ENCODE results near the gene PHF1.
"Not testable (repeated sequence)": the region's sequence is repeated elsewhere in the genome, so short reads cannot be mapped to it uniquely, and the experiment has no call there.

The PHF1 gene

DNA sequence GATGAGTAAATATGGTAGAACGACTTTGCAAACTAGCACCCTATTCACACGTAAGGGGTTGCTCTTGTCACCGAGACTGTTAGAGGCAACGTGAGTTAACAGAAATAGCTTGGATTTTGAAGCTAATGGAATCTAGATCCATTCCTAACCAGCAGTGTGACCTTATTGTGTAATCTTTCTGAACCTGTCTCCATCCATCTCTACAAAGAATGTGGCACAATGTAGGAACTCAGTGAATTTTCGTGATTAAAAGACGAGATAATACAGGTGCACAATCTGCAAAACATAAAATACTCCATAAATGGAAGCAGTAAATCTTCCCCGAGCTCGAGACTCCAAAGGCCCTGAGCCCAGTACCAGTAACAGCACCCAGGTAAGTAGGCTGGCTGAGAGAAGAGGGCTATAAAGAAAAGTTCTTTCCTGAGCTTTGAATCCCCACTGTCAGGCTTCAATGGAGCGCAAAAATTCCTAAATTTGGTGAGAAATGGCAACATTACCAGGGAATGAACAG is 20.0 kb upstream of the PHF1 start:
- peak overlapping the region in 5 of 7 experiments; percentile 48 to 65 (median 55) for H3K4me3 ChIP-seq

GRCh38 chr6:33391278-33391921 is 19.4 kb upstream of the PHF1 start, which contains the start of gene KIFC1:
Gene KIFC1 (plus strand): TSS chr6:33391823. CDS start chr6:33391986, 163 bp downstream.
- Histone ChIP-seq H3K27ac (peak within 1 kb of the TSS in 20 of 21 experiments; percentile 52 to 92 (median 81)), H3K4me3 (peak within 1 kb of the TSS; percentile 48 to 70 (median 60))

More for the DNA sequence above, 20.0 kb upstream of the PHF1 start:
- peak overlapping the region in 20 of 21 experiments; percentile 52 to 92 (median 81) for H3K27ac ChIP-seq

DNA sequence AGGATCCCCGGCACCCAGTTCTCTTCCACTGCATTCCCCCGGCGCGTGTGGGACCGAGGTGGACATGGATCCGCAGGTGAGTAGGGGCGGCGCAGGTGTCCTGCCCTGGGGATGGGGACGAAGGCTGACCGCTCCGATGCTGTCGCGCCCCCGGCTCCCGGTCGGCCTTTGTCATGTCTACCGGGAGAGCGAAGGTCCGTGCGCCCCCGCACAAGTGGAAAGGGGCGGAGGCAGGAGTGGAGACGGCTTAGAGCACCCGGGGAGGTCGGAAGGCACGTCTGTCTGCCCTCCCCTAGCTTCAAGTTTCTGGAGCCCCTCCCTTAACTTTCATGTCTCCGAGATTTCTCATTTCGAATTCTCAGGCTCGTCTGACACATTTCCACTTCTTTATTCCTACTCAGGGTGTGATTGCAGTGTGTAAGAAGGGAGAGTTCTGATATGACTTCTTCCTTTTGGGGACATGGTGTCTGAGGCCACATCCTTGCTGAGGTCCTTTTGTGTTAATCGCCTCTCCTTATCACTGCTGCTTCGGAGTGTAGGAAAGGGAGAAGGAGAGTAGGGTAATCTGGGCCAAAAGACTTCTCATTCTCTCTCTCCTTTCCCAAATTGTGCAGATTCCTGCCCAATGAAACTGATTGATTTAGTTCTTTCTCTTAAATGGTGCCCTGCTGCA is 18.8 kb upstream of the PHF1 start:
- Histone ChIP-seq H3K27ac (peak overlapping the region in 18 of 21 experiments; percentile 2 to 88 (median 62)), H3K4me3 (peak overlapping the region; percentile 48 to 70 (median 60))

GRCh38 chr6:33392595-33392948 is 18.2 kb upstream of the PHF1 start:
- Histone ChIP-seq H3K27ac (peak overlapping the region in 2 of 21 experiments; percentile 58 to 86), H3K4me3 (peak overlapping the region in 6 of 7 experiments; percentile 48 to 65 (median 58))

DNA sequence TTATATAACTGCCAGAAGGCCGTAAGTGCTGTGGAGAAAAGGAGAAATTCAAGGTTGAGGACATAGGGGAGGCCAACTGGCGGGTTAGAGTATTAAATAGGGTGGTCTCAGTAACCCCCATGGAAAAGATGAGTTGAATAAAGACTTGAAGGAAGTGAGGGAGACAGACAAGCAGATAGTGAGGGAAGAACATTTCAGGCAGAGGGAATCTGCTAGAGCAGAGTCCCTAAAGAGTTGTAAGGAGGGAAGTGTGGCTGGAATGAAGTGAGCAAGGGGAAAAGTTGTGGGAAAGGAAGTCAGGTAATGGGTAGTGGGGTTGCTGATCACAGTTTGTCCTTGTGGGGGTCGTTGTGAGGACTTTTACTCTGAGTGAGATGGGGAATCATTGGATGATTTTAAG is 17.8 kb upstream of the PHF1 start:
- H3K4me3 ChIP-seq = peak overlapping the region in 3 of 7 experiments; percentile 48 to 65 (median 60)

GRCh38 chr6:33397541-33397940 is 13.3 kb upstream of the PHF1 start:
- H3K4me3 ChIP-seq = no peak overlapping the region
- no peak overlapping the region for H3K27ac ChIP-seq

More for the DNA sequence above, 17.8 kb upstream of the PHF1 start:
- H3K27ac ChIP-seq = peak overlapping the region in 2 of 21 experiments; percentile 10 to 86

DNA sequence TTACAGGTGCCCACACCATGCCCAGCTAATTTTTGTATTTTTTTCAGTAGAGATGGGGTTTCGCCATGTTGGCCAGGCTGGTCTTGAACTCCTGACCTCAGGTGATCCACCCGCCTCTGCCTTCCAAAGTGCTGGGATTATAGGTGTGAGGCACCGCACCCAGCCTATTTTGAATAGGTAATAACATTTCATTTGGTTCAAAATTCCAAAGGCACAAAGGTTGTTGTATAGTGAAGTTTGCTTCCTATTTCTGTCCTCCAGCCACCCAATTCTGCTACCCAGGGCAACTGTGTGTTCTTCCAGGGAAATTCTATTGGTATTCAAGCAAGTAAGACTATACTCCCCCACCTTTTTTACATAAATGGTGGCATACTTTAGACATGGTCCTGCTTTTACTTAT is 12.2 kb upstream of the PHF1 start:
- not testable (repeated sequence) for H3K4me3 ChIP-seq, H3K27ac ChIP-seq

- not testable (repeated sequence) for H3K4me3 ChIP-seq, H3K27ac ChIP-seq
Observed at GRCh38 chr6:33399881-33400280, 10.9 kb upstream of the PHF1 start.

DNA sequence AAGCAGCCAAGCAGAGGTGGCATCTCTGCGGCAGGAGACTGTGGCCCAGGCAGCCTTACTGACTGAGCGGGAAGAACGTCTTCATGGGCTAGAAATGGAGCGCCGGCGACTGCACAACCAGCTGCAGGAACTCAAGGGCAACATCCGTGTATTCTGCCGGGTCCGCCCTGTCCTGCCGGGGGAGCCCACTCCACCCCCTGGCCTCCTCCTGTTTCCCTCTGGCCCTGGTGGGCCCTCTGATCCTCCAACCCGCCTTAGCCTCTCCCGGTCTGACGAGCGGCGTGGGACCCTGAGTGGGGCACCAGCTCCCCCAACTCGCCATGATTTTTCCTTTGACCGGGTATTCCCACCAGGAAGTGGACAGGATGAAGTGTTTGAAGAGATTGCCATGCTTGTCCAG is 5.9 kb upstream of the PHF1 start:
- H3K27ac ChIP-seq = peak overlapping the region in 1 of 21 experiments; percentile 0
- H3K4me3 ChIP-seq = no peak overlapping the region

DNA sequence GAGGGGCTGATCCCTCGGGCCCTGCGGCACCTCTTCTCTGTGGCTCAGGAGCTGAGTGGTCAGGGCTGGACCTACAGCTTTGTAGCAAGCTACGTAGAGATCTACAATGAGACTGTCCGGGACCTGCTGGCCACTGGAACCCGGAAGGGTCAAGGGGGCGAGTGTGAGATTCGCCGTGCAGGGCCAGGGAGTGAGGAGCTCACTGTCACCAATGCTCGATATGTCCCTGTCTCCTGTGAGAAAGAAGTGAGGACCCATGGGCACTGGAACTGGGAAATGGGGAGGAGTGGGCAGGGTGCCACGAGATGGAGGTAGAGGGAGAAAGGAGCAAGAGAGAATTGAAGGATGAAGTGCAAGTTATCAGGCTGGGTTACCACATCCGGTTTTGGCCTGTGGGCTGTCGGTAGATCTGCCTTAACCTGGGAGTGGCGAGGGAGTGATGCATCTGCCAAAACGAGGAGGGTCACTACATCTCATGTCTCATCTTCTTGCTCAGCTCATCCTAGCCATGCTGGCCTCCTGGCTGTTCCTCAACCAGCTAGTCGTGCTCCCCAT is 5.4 kb upstream of the PHF1 start:
- Histone ChIP-seq H3K4me3 (no peak overlapping the region), H3K27ac (peak overlapping the region in 1 of 21 experiments; percentile 0)

GRCh38 chr6:33406126-33406525 is 4.7 kb upstream of the PHF1 start:
- Histone ChIP-seq H3K4me3 (no peak overlapping the region), H3K27ac (no peak overlapping the region)

GRCh38 chr6:33407132-33407718 is 3.6 kb upstream of the PHF1 start:
- Histone ChIP-seq H3K27ac (peak overlapping the region in 1 of 21 experiments; percentile 8), H3K4me3 (no peak overlapping the region)

DNA sequence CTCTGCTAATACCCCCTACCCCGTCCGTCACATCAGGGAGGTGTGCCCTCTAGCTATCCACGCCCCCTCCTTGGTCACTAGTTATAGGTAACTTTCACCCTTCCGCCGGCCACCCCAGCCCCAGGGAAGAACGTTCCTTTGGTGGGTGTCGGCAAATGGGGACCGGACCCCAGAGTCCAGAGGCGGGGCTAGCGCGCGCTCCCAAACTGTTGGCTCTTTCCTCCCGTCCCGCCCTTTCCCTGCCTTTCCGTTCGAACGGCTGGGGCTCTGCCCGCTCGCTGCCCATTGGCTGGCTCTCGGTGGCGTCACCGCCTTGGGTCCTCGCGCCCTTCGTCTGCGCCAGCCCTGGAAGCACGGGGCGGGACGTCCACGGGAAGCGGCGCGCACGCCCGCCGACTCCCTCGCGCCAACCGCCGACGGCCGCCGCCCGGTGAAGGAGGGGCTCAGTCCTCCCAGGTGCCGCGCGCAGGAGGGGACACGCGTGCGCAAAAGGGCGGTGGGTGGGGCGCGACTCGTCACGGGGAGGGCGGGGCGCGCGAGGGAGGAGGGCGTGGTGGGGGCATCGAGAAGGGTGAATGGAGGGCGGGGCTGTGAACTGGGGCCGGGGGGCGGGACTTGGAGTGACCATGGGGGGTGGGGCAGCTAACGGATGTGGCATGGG is 634 bp upstream of the PHF1 start:
- peak overlapping the region; percentile 85 to 99 (median 95) for H3K27ac ChIP-seq
- peak overlapping the region; percentile 67 to 95 (median 85) for H3K4me3 ChIP-seq

DNA sequence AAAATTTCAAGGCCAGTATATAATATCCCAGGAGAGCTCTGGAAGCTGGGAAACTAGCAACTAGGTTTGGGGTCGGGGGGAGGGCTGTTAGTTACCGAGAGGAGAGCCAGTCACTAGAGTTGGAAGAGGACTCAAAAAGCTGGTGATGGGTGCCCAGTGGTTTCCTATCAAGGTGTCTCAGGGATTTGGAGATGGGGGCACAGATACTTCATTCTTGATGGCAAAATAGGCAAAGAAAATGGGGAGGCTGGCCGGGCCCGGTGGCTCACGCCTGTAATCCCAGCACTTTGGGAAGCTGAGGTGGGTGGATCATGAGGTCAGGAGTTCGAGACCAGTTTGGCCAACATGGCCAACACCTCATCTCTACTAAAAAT is 805 bp downstream of the PHF1 start:
- peak overlapping the region in 17 of 21 experiments; percentile 92 to 99 (median 95) for H3K27ac ChIP-seq
- H3K4me3 ChIP-seq = peak overlapping the region; percentile 67 to 95 (median 85)

DNA sequence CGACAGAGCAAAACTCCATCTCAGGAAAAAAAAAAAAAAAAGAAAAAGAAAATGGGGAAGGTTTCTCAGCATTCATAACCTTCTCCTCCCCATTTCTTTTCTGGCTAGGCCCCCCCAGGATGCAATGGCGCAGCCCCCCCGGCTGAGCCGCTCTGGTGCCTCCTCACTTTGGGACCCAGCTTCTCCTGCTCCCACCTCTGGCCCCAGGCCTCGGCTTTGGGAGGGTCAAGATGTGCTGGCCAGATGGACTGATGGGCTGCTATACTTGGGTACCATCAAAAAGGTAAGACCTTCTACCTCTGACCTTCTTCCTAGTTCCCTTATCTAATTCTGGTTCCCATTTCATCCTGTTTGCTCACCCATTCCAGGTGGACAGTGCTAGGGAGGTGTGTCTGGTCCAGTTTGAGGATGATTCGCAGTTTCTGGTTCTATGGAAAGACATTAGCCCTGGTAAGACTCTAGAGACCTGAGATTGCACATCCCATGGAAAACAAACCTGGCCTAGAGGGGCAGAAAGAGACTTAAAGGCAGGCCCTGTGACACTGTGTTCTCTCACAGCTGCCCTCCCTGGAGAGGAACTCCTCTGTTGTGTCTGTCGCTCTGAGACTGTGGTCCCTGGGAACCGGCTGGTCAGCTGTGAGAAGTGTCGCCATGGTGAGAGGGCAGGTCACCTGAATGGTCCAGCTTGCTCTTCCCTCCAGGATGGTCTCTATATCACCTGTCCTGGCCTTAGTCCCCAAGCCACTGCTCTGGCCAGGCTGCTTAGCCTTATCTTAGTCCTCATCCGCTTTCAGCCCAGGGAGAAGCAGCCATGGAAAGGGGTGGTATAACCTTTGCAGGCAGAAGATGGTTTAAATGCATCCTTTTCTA is 1.6 kb downstream of the PHF1 start:
- H3K27ac ChIP-seq = peak overlapping the region in 9 of 21 experiments; percentile 93 to 99 (median 96)
- H3K4me3 ChIP-seq = peak overlapping the region in 1 of 7 experiments; percentile 79

DNA sequence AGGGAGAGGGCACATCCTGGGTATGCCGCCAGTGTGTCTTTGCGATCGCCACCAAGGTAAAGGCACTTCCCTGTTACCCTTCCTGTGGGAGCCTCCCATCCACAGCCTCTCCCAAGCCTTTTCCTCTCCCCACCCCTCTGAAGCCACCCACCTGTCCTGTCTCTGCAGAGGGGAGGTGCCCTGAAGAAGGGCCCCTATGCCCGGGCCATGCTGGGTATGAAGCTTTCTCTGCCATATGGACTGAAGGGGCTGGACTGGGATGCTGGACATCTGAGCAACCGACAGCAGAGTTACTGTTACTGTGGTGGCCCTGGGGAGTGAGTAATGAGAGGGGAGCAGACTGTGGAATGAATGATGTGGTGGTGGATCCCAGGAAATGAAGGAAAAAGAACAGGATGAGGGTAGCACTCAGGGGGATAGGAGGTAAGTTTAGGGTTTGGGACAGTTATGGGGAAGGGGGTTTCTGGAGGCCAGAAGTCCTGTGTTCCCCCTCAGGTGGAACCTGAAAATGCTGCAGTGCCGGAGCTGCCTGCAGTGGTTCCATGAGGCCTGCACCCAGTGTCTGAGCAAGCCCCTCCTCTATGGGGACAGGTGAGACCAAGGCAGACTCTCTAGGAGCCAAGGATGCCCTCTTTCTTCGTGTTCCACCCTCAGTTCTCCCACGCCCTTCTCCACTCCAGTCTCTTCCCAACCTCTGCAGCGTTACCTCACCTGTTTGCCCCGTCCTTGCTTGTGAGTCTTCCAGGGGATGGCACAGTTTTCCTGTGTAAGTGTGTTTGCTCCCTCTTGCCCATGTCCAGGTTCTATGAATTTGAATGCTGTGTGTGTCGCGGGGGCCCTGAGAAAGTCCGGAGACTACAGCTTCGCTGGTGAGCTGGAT is 2.7 kb downstream of the PHF1 start:
- no peak overlapping the region for H3K4me3 ChIP-seq
- peak overlapping the region in 2 of 21 experiments; percentile 13 to 34 for H3K27ac ChIP-seq

- Histone ChIP-seq H3K4me3 (no peak overlapping the region), H3K27ac (peak overlapping the region in 1 of 21 experiments; percentile 34)
Observed at GRCh38 chr6:33414592-33415271, 3.9 kb downstream of the PHF1 start.
